ENCODE data around the gene MSI2.

The MSI2 gene

DNA sequence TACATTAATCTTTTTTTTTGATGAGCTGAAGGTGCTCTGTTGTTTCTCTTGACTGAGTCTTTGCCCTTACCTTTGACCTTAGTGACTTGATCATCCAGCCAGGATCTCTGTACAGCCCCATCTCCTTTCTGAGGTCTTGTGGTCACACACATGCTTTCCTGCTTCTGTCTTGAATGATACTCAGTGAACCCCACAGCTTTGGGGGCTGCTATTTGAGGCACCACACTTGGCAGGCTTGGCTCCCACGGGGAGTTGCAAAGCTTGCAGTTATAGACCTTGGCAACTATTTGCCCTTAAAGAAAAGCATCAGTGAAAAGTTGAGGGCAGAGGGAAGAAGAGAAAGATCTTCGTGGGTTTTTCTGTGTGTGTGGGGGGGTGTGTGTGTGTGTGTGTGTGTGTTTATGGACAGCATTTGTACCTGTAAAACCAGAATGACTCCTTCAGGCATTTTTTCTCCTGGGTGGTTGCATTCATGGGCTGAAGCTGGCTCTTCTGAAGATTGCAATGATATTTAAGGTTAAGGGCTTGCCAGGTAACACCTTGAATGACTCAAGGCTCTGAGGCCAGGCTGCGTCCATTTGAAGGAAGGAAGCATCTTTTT lies 101.6 kb downstream of the MSI2 start:
- Histone ChIP-seq H3K9me3 (replicated peaks in 1 of 2; ENCODE audit: control insufficient read depth in 2 of 2, insufficient read depth in 1 of 2, low read depth in 1 of 2, low read length in 2 of 2) (no peaks in the 10 kb centered on the region), H3K4me2 (ENCODE audit: insufficient read depth, low read length, poor library complexity, severe bottlenecking) (peak overlapping the region; percentile 12), H3K79me1 (ENCODE audit: low read depth, low read length) (no peaks in the 10 kb centered on the region), H3K18ac (ENCODE audit: low read length) (no peak overlapping the region), H4K91ac (ENCODE audit: low read depth, low read length, poor library complexity) (no peak overlapping the region), H3K27ac (replicated peaks; ENCODE audit: low read length) (peak overlapping the region; percentile 89), H3K4me1 (ENCODE audit: control insufficient read depth in 2 of 2, insufficient read depth in 1 of 2, low read depth in 1 of 2, low read length in 2 of 2) (peaks cover 18 to 29% of the 10 kb centered on the region in 2 donors), H3K9ac (ENCODE audit: low read depth, low read length, poor library complexity) (no peak overlapping the region), H3K23ac (ENCODE audit: low read depth, low read length, poor library complexity) (no peak overlapping the region), H3K4ac (ENCODE audit: low read length) (no peak overlapping the region), H3K27me3 (ENCODE audit: control insufficient read depth in 3 of 3, insufficient read depth in 3 of 3, low read depth in 1 of 3, low read length in 3 of 3) (no peaks in the 10 kb centered on the region), H2BK5ac (ENCODE audit: low read length) (no peak overlapping the region), H2AFZ (ENCODE audit: low read length) (no peak overlapping the region), H3K36me3 (replicated peaks in 1 of 2; ENCODE audit: control insufficient read depth in 2 of 2, insufficient read depth in 2 of 2, low read length in 2 of 2) (peaks cover 0 to 4% of the 10 kb centered on the region in 2 donors), H2AK5ac (ENCODE audit: low read depth, low read length) (no peak overlapping the region), H3K14ac (ENCODE audit: low read length) (no peak overlapping the region), H2BK12ac (ENCODE audit: low read length) (no peak overlapping the region), H2BK120ac (ENCODE audit: low read depth, low read length) (no peak overlapping the region), H3K4me3 (ENCODE audit: low read length in 2 of 2) (no peak overlapping the region), H2BK15ac (ENCODE audit: low read length) (no peak overlapping the region), H4K8ac (ENCODE audit: low read depth, low read length) (no peak overlapping the region)
- no CpG with 5 or more reads among the region's 3 CpGs for WGBS, 2 donors (ENCODE audit: extremely low coverage in 2 of 2, insufficient read length in 2 of 2, insufficient replicate concordance in 1 of 2)
- no peak for DNase-seq (ENCODE audit: low spot score)

DNA sequence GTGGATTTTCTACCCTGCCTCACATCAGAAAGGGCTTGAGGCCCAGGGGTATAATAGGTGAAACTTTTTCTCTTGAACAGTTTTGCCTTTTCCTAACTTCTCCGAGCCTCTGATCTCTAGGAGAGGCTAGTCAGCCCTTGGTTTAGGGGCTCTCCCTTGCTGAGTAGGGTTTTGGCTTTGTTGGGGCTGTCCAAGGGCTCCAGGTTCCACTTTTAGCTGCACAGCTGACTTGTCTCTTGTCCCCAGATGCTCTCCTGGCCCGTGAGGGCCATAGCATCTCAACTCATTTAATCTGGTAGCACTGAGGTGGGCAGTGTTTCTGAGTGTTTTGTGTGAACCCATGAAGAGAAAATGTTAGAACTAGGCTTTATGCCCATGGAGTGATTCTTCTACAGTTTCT lies 103.9 kb downstream of the MSI2 start:
- Histone ChIP-seq H4K91ac (ENCODE audit: low read depth, low read length, poor library complexity) (no peak overlapping the region), H3K4me1 (ENCODE audit: control insufficient read depth in 2 of 2, insufficient read depth in 1 of 2, low read depth in 1 of 2, low read length in 2 of 2) (peaks cover 21 to 36% of the 10 kb centered on the region in 2 donors), H3K4me3 (ENCODE audit: low read length in 2 of 2) (no peak overlapping the region), H2BK120ac (ENCODE audit: low read depth, low read length) (no peak overlapping the region), H3K27ac (replicated peaks; ENCODE audit: low read length) (no peak overlapping the region), H3K9ac (ENCODE audit: low read depth, low read length, poor library complexity) (no peak overlapping the region), H3K23ac (ENCODE audit: low read depth, low read length, poor library complexity) (no peak overlapping the region), H3K4ac (ENCODE audit: low read length) (no peak overlapping the region), H3K4me2 (ENCODE audit: insufficient read depth, low read length, poor library complexity, severe bottlenecking) (no peak overlapping the region), H3K9me3 (replicated peaks in 1 of 2; ENCODE audit: control insufficient read depth in 2 of 2, insufficient read depth in 1 of 2, low read depth in 1 of 2, low read length in 2 of 2) (no peaks in the 10 kb centered on the region), H2BK15ac (ENCODE audit: low read length) (no peak overlapping the region), H2BK12ac (ENCODE audit: low read length) (no peak overlapping the region), H2BK5ac (ENCODE audit: low read length) (no peak overlapping the region), H2AFZ (ENCODE audit: low read length) (no peak overlapping the region), H2AK5ac (ENCODE audit: low read depth, low read length) (no peak overlapping the region), H3K27me3 (ENCODE audit: control insufficient read depth in 3 of 3, insufficient read depth in 3 of 3, low read depth in 1 of 3, low read length in 3 of 3) (no peaks in the 10 kb centered on the region), H3K14ac (ENCODE audit: low read length) (no peak overlapping the region), H3K36me3 (replicated peaks in 1 of 2; ENCODE audit: control insufficient read depth in 2 of 2, insufficient read depth in 2 of 2, low read length in 2 of 2) (peaks cover 0 to 9% of the 10 kb centered on the region in 2 donors), H3K18ac (ENCODE audit: low read length) (no peak overlapping the region), H4K8ac (ENCODE audit: low read depth, low read length) (no peak overlapping the region), H3K79me1 (ENCODE audit: low read depth, low read length) (peaks cover under 1% of the 10 kb centered on the region)
- no peak for DNase-seq (ENCODE audit: low spot score)
- WGBS, 2 donors (ENCODE audit: extremely low coverage in 2 of 2, insufficient read length in 2 of 2, insufficient replicate concordance in 1 of 2), result no CpG with 5 or more reads among the region's 2 CpGs

DNA sequence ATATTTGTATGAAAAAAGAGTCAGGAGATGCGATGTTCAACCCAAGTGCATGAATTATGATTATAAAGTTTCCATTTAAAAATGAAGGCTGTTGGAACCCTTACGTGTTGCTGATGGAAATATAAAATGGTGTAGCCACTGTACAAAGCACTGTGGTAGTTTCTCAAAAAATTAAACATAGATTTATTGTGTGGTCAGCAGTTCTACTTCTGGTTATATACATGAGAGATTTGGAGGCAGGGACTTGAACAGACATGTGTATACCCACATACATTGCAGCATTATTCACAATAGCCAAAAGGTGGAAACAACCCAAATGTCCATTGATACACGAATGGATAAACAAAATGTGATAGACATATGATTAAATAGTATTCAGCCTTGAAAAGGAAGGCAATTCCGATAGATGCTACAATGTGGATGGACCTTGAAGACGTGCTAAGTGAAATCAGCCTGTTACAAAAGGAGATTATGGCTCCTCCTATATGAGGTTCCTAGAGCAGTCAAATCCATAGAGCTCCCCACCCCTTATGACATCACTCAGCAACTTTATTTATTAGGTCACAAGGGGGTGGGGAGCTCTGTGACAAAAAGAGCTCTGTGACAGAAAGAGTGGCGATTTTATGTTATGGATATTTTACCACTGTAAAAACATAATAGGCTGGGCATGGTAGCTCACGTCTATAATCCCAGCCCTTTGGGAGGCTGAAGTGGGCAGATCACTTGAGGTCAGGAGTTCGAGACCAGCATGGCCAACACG lies 106.7 kb downstream of the MSI2 start:
- DNase-seq (ENCODE audit: low spot score), result no peak

DNA sequence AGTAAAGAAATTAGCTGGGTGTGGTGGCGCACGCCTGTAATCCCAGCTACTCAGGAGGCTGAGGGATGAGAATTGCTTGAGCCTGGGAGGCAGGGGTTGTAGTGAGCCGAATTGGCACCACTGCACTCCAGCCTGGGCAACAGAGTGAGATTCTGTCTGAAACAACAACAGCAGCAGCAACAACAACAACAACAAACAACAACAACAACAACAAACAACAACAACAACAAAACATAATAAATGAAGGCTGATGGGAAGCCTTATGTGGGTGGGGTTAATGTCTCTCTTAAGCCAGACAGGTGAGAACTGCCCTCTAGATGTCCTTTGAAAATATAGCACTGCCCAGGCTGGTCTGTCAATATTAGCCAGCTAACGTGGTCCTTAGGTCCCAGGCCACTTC lies 107.3 kb downstream of the MSI2 start:
- H2AFZ ChIP-seq (ENCODE audit: low read length), result no peak overlapping the region
- no peak overlapping the region for H3K18ac ChIP-seq (ENCODE audit: low read length)
- H3K4me2 ChIP-seq (ENCODE audit: insufficient read depth, low read length, poor library complexity, severe bottlenecking), result no peak overlapping the region
- no peak overlapping the region for H3K4me3 ChIP-seq (ENCODE audit: low read length in 2 of 2)
- no peak overlapping the region for H2BK120ac ChIP-seq (ENCODE audit: low read depth, low read length)
- no peak overlapping the region for H3K4ac ChIP-seq (ENCODE audit: low read length)
- no peak overlapping the region for H4K91ac ChIP-seq (ENCODE audit: low read depth, low read length, poor library complexity)
- no peak overlapping the region for H3K9ac ChIP-seq (ENCODE audit: low read depth, low read length, poor library complexity)
- no CpG with 5 or more reads among the region's 4 CpGs for WGBS, 2 donors (ENCODE audit: extremely low coverage in 2 of 2, insufficient read length in 2 of 2, insufficient replicate concordance in 1 of 2)
- no peaks in the 10 kb centered on the region for H3K27me3 ChIP-seq (ENCODE audit: control insufficient read depth in 3 of 3, insufficient read depth in 3 of 3, low read depth in 1 of 3, low read length in 3 of 3)
- peaks cover 6% of the 10 kb centered on the region for H3K79me1 ChIP-seq (ENCODE audit: low read depth, low read length)
- no peak overlapping the region for H3K27ac ChIP-seq (replicated peaks; ENCODE audit: low read length)
- no peak overlapping the region for H4K8ac ChIP-seq (ENCODE audit: low read depth, low read length)
- H3K9me3 ChIP-seq (replicated peaks in 1 of 2; ENCODE audit: control insufficient read depth in 2 of 2, insufficient read depth in 1 of 2, low read depth in 1 of 2, low read length in 2 of 2), result no peaks in the 10 kb centered on the region
- DNase-seq (ENCODE audit: low spot score), result no peak
- H2AK5ac ChIP-seq (ENCODE audit: low read depth, low read length), result no peak overlapping the region
- H3K23ac ChIP-seq (ENCODE audit: low read depth, low read length, poor library complexity), result no peak overlapping the region
- peaks cover 3 to 25% of the 10 kb centered on the region in 2 donors for H3K4me1 ChIP-seq (ENCODE audit: control insufficient read depth in 2 of 2, insufficient read depth in 1 of 2, low read depth in 1 of 2, low read length in 2 of 2)
- no peak overlapping the region for H2BK12ac ChIP-seq (ENCODE audit: low read length)
- H3K36me3 ChIP-seq (replicated peaks in 1 of 2; ENCODE audit: control insufficient read depth in 2 of 2, insufficient read depth in 2 of 2, low read length in 2 of 2), result peaks cover 0 to 11% of the 10 kb centered on the region in 2 donors
- H3K14ac ChIP-seq (ENCODE audit: low read length), result no peak overlapping the region
- H2BK15ac ChIP-seq (ENCODE audit: low read length), result no peak overlapping the region
- no peak overlapping the region for H2BK5ac ChIP-seq (ENCODE audit: low read length)

More for the DNA sequence above, 106.7 kb downstream of the MSI2 start:
- Histone ChIP-seq H4K91ac (ENCODE audit: low read depth, low read length, poor library complexity) (no peak overlapping the region), H3K4ac (ENCODE audit: low read length) (no peak overlapping the region), H3K9ac (ENCODE audit: low read depth, low read length, poor library complexity) (no peak overlapping the region), H3K27me3 (ENCODE audit: control insufficient read depth in 3 of 3, insufficient read depth in 3 of 3, low read depth in 1 of 3, low read length in 3 of 3) (no peaks in the 10 kb centered on the region), H4K8ac (ENCODE audit: low read depth, low read length) (no peak overlapping the region), H2AFZ (ENCODE audit: low read length) (no peak overlapping the region), H2BK12ac (ENCODE audit: low read length) (no peak overlapping the region), H3K4me1 (ENCODE audit: control insufficient read depth in 2 of 2, insufficient read depth in 1 of 2, low read depth in 1 of 2, low read length in 2 of 2) (peaks cover 3 to 26% of the 10 kb centered on the region in 2 donors), H3K14ac (ENCODE audit: low read length) (no peak overlapping the region), H2BK5ac (ENCODE audit: low read length) (no peak overlapping the region), H2BK15ac (ENCODE audit: low read length) (no peak overlapping the region), H3K23ac (ENCODE audit: low read depth, low read length, poor library complexity) (no peak overlapping the region), H2AK5ac (ENCODE audit: low read depth, low read length) (no peak overlapping the region), H3K36me3 (replicated peaks in 1 of 2; ENCODE audit: control insufficient read depth in 2 of 2, insufficient read depth in 2 of 2, low read length in 2 of 2) (peaks cover 0 to 11% of the 10 kb centered on the region in 2 donors), H3K18ac (ENCODE audit: low read length) (no peak overlapping the region), H3K4me2 (ENCODE audit: insufficient read depth, low read length, poor library complexity, severe bottlenecking) (no peak overlapping the region), H3K9me3 (replicated peaks in 1 of 2; ENCODE audit: control insufficient read depth in 2 of 2, insufficient read depth in 1 of 2, low read depth in 1 of 2, low read length in 2 of 2) (no peaks in the 10 kb centered on the region), H3K27ac (replicated peaks; ENCODE audit: low read length) (no peak overlapping the region), H2BK120ac (ENCODE audit: low read depth, low read length) (no peak overlapping the region), H3K79me1 (ENCODE audit: low read depth, low read length) (peaks cover 6% of the 10 kb centered on the region), H3K4me3 (ENCODE audit: low read length in 2 of 2) (no peak overlapping the region)
- WGBS, 2 donors (ENCODE audit: extremely low coverage in 2 of 2, insufficient read length in 2 of 2, insufficient replicate concordance in 1 of 2), result no CpG with 5 or more reads among the region's 9 CpGs

Measured in neuronal stem cell (in vitro differentiated cells).